Brain microvascular endothelial cell (primary cell): ENCODE measurements around the gene GCLC.
"Not testable (repeated sequence)": the region's sequence is repeated elsewhere in the genome, so short reads cannot be mapped to it uniquely, and the experiment has no call there.

Experiments
- DNase-seq: peaks from one replicate; pipeline ENCODE4 v3.0.0-alpha.2; 2020
- H3K27ac ChIP-seq: fragments of 250-450 bp; sonication (Bioruptor Pico); 2 replicates; pipeline ENCODE4 v1.5.1; 2020; ENCODE audit warnings: mild to moderate bottlenecking, moderate library complexity
- H3K27me3 ChIP-seq: fragments of 250-450 bp; sonication (Bioruptor Pico); replicated peaks from 2 replicates; pipeline ENCODE4 v1.5.1; 2020; ENCODE audit warnings: mild to moderate bottlenecking
- H3K36me3 ChIP-seq: fragments of 250-450 bp; sonication (Bioruptor Pico); replicated peaks from 2 replicates; pipeline ENCODE4 v1.5.1; 2020; ENCODE audit warnings: mild to moderate bottlenecking
- H3K4me3 ChIP-seq: 2 replicates; pipeline ENCODE4 v1.5.1; 2011; ENCODE audit warnings: low read depth, mild to moderate bottlenecking, control low read depth, low read length, moderate library complexity
- in situ Hi-C: cut with HindIII; loops from 2 replicates; pipeline ENCODE4 v1.10.0; 2017; ENCODE audit warnings: low sequenced_read_pairs, low pct_ligation_motif_present
- TF ChIP-seq, protein P1 (sequence below): IDR thresholded peaks from 2 replicates; pipeline ENCODE4 v1.5.1; 2011; ENCODE audit warnings: low read depth, mild to moderate bottlenecking, moderate library complexity, low read length, control low read depth, inconsistent platforms; ENCODE audit errors: missing control alignments

GCLC gene

DNA sequence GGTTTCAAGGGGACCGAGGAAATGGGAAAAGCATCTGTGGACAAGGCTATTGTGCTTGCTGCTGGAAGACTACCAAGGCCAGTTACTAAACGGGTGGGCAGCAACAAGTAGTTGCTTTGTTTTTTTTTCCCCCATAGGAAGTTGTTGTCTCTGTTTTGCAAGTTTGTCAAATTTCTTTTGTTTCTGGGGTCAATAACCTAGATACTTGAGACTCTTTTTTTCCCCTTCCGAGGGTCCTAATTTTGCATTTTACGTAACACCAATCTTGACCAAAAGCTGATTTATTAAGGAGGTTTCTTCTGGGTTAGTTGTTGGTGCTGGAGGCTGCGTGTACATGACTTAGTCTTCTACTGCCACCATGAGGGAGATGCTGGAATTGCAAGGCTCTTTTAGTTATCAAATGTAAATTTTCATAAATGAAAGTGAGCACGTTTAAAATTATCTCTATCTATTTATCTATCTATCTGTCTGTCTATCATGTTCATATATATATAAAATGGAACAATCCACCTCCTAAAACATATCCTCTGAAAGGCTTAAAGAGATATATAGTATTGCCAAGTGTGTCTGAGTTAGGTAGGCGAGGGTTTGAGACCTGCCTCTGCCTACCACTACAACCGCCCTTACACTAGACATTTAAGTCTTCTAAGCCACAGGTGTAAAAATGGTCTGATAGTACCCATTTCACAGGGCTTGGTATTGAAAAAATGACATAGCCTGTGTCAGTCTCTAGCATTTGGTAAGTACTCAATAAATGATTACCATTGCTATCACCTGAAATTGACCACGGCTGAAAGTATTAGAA lies 60.2 kb downstream of the GCLC start:
- no peaks in the 10 kb centered on the region for H3K36me3 ChIP-seq
- H3K27me3 ChIP-seq, result peaks cover 6% of the 10 kb centered on the region
- in situ Hi-C loops, result loop anchor here (25.0 kb wide), 1 partner anchor 178 kb away; the partner anchor contains the start of gene KLHL31
- peak; percentile 70 for DNase-seq
- H3K27ac ChIP-seq, result no peak overlapping the region
- H3K4me3 ChIP-seq, result no peak overlapping the region
- TF ChIP-seq, protein P1, sequence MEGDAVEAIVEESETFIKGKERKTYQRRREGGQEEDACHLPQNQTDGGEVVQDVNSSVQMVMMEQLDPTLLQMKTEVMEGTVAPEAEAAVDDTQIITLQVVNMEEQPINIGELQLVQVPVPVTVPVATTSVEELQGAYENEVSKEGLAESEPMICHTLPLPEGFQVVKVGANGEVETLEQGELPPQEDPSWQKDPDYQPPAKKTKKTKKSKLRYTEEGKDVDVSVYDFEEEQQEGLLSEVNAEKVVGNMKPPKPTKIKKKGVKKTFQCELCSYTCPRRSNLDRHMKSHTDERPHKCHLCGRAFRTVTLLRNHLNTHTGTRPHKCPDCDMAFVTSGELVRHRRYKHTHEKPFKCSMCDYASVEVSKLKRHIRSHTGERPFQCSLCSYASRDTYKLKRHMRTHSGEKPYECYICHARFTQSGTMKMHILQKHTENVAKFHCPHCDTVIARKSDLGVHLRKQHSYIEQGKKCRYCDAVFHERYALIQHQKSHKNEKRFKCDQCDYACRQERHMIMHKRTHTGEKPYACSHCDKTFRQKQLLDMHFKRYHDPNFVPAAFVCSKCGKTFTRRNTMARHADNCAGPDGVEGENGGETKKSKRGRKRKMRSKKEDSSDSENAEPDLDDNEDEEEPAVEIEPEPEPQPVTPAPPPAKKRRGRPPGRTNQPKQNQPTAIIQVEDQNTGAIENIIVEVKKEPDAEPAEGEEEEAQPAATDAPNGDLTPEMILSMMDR, result peak; percentile 89

DNA sequence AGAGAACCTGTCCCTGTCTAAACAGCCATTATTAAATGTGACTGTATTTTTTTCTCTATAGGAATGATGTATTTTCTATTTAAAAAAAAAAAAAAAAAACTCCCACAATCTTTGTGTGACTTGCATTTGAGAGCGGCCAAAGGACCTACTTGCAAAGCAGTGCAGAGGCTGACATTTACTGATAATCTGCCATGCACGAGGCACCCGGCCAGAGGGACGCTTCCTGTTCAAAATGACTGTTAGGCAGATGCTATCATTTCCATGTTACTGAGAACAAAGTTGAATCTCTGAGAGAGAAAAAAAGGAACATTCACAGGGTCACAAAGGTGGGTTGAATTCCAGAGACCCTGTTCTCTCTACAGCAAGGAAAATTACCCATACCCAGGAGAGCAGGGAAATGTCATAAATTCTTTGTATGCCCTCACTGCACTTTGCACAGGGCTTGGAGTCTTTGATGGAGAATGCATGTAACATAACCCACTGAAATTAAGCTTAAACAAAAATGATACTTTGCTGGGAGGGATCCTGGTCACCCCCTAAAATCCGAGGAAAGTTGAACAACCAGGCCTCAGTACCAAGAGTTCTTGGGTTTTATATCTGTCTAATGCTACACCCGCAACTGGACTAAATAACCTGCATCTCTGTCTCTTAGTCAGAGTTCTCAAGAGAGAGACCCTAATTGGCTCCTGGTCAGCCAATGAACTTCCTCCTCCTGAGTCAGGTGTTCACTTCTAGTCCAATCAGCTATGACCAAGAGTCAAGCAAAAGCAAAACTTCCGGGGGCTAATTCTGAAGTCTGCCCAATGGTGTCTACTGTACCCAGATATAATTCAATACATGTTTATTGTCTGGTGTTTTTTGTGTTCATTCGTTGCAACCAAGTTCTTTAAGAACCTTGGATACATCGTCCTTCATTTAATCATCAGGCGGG lies 61.2 kb downstream of the GCLC start:
- no peak for DNase-seq

DNA sequence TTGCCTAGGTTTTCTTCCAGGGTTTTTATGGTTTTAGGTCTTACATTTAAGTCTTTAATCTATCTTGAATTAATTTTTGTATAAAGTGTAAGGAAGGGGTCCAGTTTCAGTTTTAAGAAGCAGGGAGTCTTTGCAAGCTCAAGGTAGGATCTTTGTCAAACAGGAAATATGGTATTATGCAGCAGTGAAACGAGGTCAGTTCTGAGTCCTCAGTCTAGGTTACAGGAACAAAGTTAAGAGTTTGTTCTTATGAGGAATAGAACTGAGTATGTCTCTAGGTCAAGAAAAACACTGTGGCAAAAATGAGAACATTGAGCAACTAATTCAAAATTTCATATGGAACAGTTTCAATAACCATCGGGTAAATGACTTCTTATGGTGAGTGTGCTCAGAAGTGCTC lies 63.6 kb downstream of the GCLC start:
- TF ChIP-seq, protein P1, result no peak

More for the DNA sequence above, 61.2 kb downstream of the GCLC start:
- peaks cover 6% of the 10 kb centered on the region for H3K27me3 ChIP-seq
- H3K4me3 ChIP-seq, result no peak overlapping the region
- H3K36me3 ChIP-seq, result no peaks in the 10 kb centered on the region
- no peak overlapping the region for H3K27ac ChIP-seq
- TF ChIP-seq, protein P1, result no peak
- in situ Hi-C loops, result loop anchor here (25.0 kb wide), 1 partner anchor 179 kb away; the partner anchor contains the start of gene KLHL31

DNA sequence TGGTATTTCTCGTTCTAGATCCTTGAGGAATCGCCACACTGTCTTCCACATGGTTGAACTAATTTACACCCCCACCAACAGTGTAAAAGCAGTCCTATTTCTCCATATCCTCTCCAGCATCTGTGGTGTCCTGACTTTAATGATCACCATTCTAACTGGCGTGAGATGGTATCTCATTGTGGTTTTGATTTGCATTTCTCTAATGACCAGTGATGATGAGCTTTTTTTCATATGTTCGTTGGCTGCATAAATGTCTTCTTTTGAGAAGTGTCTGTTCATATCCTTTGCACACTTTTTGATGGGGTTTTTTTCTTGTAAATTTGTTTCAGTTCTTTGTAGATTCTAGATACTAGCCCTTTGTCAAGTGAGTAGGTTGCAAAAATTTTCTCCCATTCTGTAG lies 64.1 kb downstream of the GCLC start:
- H3K27ac ChIP-seq, DNase-seq, H3K36me3 ChIP-seq, H3K4me3 ChIP-seq, H3K27me3 ChIP-seq: not testable (repeated sequence)
- in situ Hi-C loops, result loop anchor here (25.0 kb wide), 1 partner anchor 182 kb away; the partner anchor contains the start of gene KLHL31

More for the DNA sequence above, 63.6 kb downstream of the GCLC start:
- in situ Hi-C loops, result loop anchor here (25.0 kb wide), 1 partner anchor 181 kb away; the partner anchor contains the start of gene KLHL31
- H3K27me3 ChIP-seq, result peaks cover under 1% of the 10 kb centered on the region
- H3K4me3 ChIP-seq, result no peak overlapping the region
- H3K36me3 ChIP-seq, result no peaks in the 10 kb centered on the region
- no peak for DNase-seq
- H3K27ac ChIP-seq, result no peak overlapping the region

DNA sequence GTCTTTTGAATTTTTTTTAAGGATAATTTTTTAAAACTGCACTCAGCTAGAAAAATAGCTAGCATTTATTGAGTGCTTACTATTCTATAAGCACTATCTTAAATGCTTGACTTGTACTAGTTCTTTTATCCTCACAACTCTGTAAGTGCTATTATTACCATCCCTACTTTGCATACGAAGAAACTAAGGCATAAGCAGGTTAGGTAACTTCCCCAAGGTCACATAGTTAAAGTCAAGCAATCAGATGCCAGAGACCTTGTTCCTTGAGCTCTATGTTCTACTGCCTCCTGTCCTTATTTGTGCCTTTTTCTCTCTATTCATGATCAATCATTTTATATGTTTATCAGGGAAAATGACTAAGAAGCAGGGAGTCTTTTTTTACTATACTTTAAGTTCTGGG lies 65.0 kb downstream of the GCLC start:
- Histone ChIP-seq H3K27ac (no peak overlapping the region), H3K36me3 (no peaks in the 10 kb centered on the region), H3K27me3 (no peaks in the 10 kb centered on the region), H3K4me3 (no peak overlapping the region)
- in situ Hi-C loops, result loop anchor here (25.0 kb wide), 1 partner anchor 182 kb away; the partner anchor contains the start of gene KLHL31
- DNase-seq, result no peak
- TF ChIP-seq, protein P1, result no peak

DNA sequence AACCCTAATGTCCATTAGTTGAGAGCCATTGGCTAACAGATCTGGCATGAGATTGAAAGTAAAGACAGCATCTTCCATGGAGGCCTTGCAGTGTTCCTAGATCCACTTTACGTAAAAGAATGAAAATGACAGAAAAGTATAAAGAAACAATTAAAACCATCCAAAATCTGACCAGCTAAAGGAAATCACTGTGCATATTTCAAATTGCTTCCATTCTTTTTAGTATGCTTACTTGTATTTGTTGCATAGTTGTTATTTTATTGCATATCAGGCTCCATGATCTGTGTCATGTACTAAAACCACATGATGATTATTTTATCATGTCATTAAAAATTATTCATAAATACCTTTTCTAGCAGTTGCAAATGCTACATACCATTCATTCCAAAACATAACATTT lies 67.9 kb downstream of the GCLC start:
- Histone ChIP-seq H3K36me3 (no peaks in the 10 kb centered on the region), H3K27me3 (no peaks in the 10 kb centered on the region), H3K4me3 (no peak overlapping the region), H3K27ac (no peak overlapping the region)
- TF ChIP-seq, protein P1, result no peak
- in situ Hi-C loops, result loop anchor here (25.0 kb wide), 1 partner anchor 185 kb away; the partner anchor contains the start of gene KLHL31
- no peak for DNase-seq
